Common myeloid progenitor, CD34-positive (primary cell): ENCODE measurements around the gene CSNK1E. TPM values are rescaled to one million over a fixed set of nuclear protein-coding genes. Genes with fewer than 3 reads are reported as not detected.
"Not testable (repeated sequence)": the region's sequence is repeated elsewhere in the genome, so short reads cannot be mapped to it uniquely, and the experiment has no call there.

Experiments
- CTCF ChIA-PET: fragments of 350-600 bp; sonication (Branson Sonifier 250); formaldehyde crosslinking; loops from one replicate; lab custom pipeline; 2021; ENCODE audit warnings: antibody characterized with exemption; lab: Charles Lee
- POLR2A ChIA-PET: fragments of 350-600 bp; sonication (Branson Sonifier 250); formaldehyde crosslinking; loops from one replicate; lab custom pipeline; 2021; ENCODE audit warnings: antibody characterized with exemption; lab: Charles Lee
- DNase-seq, 3 donors: peaks; one replicate each; pipeline versions ENCODE4 v3.0.0 to v3.0.0-alpha.2; 2013
- H3K27ac ChIP-seq, 2 experiments: 1 replicate in 1 of 2; 2 replicates in 1 of 2; pipeline ENCODE4 v1.7.0; 2013; ENCODE audit warnings: inconsistent platforms in 2 of 2, low read length in 2 of 2, mild to moderate bottlenecking in 2 of 2, low read depth in 1 of 2, moderate library complexity in 1 of 2; ENCODE audit not compliant: severe bottlenecking in 2 of 2, insufficient read depth in 1 of 2, poor library complexity in 1 of 2
- H3K27me3 ChIP-seq, 5 experiments: replicated peaks in 2 of 5; 1 replicate in 3 of 5; 2 replicates in 2 of 5; pipeline versions ENCODE4 v1.6.1 to v1.7.0; 2013; ENCODE audit warnings: low read length in 4 of 5, mild to moderate bottlenecking in 2 of 5, moderate library complexity in 2 of 5, inconsistent platforms in 1 of 5; ENCODE audit not compliant: insufficient read depth in 5 of 5, control insufficient read depth in 4 of 5
- H3K36me3 ChIP-seq, 4 experiments: 1 replicate in 2 of 4; 2 replicates in 2 of 4; pipeline versions ENCODE4 v1.6.1 to v1.7.0; 2013; ENCODE audit warnings: low read length in 3 of 4, control low read depth in 1 of 4, mild to moderate bottlenecking in 1 of 4; ENCODE audit not compliant: control insufficient read depth in 4 of 4, insufficient read depth in 4 of 4
- H3K4me1 ChIP-seq, 4 experiments: 1 replicate in 3 of 4; 2 replicates in 1 of 4; pipeline versions ENCODE4 v1.6.1 to v1.7.1; 2013; ENCODE audit warnings: low read length in 3 of 4, mild to moderate bottlenecking in 3 of 4, control low read depth in 1 of 4, inconsistent platforms in 1 of 4, moderate library complexity in 1 of 4; ENCODE audit not compliant: control insufficient read depth in 4 of 4, insufficient read depth in 4 of 4; ENCODE audit errors: control extremely low read depth in 1 of 4
- H3K4me3 ChIP-seq, 7 experiments: 1 replicate in 4 of 7; 2 replicates in 3 of 7; pipeline versions ENCODE4 v1.5.1 to v1.7.0; 2013; ENCODE audit warnings: mild to moderate bottlenecking in 7 of 7, low read length in 6 of 7, moderate library complexity in 6 of 7, inconsistent platforms in 2 of 7, low read depth in 2 of 7, control low read depth in 1 of 7; ENCODE audit not compliant: insufficient read depth in 4 of 7, control insufficient read depth in 1 of 7; ENCODE audit errors: extremely low read depth in 1 of 7
- H3K9me3 ChIP-seq, 5 experiments: 1 replicate in 4 of 5; 2 replicates in 1 of 5; pipeline versions ENCODE4 v1.6.1 to v1.7.1; 2013; ENCODE audit warnings: low read length in 4 of 5, mild to moderate bottlenecking in 2 of 5, inconsistent platforms in 1 of 5, low read depth in 1 of 5, moderate library complexity in 1 of 5; ENCODE audit not compliant: control insufficient read depth in 4 of 5, insufficient read depth in 2 of 5; ENCODE audit errors: control extremely low read depth in 1 of 5
- WGBS: methylation state at CpG from one replicate; pipeline ENCODE4 v1.1.5; 2013; ENCODE audit not compliant: insufficient coverage; 5-methylcytosine and 5-hydroxymethylcytosine counted together
- polyA plus RNA-seq: library from polyadenylated mRNA; unstranded; fragments of 120-200 nt; gene quantifications from one replicate; pipeline ENCODE4 v1.2.1, GENCODE V29; 2013

CSNK1E gene
- polyA plus RNA-seq: 79.2 TPM

DNA sequence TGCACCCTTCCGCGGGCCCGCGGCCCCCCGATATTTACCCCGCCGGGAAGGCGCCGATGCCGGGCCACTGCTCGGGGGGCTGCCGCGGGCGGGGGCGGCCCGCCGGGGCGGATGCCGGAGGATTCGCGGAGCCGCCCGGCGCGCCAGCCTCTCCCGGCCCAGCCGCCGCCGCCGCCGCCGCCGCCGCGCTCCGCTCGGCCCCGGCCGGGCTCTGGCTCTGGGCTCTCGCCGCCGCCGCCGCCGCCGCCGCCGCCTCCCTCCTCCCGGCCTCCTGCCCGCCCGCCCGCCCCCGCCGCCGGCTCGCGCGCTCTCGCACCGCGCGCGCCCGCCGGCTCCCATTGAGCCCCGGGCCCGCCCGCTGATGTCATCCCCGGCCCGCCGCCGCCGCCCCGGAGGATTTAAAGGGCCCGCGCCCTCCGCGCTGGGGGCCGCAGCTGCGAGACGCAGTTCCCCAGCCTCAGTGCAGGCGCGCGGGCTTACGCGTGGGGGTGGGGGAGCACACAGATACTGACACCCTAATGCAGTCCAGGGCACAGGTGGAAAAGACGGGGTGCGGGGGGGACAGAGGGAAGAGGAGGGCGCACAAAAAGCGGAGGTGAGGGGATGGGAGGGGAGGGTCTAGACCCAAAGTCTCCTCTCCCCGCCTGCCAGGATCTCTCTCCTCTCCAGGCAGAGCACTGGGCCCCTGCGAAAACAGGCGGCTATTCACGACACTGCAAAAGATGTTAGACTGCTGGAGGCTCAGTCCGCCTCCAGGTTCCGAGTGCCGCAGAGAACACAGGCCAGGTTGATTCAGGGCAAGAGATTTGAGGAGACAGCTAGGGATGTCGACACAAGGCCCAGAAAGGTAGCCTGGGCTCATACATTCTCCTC lies at the start of gene CSNK1E:
Gene CSNK1E (minus strand): TSS at position 312 of the 873 bp plus-strand sequence. CDS start 3,276 bp downstream, outside the sequence.
- Histone ChIP-seq H3K27me3 (no peaks in the 10 kb centered on the region), H3K27ac (peak within 1 kb of the TSS; percentile 77 to 84), H3K4me3 (peak within 1 kb of the TSS; percentile 61 to 86 (median 80)), H3K36me3 (peaks cover 0 to 13% (median 8%) of the 10 kb centered on the region in 4 experiments), H3K9me3 (no peaks in the 10 kb centered on the region), H3K4me1 (peaks cover 6 to 50% (median 45%) of the 10 kb centered on the region in 4 experiments)
- DNase-seq: peak; percentile 41 to 80 (median 64)
- ChIA-PET POLR2A (interaction anchor here (1.1 to 1.2 kb wide), 2 partner anchors 15 to 57 kb away, joined by 3 to 6 read pairs; no protein-coding TSS in a partner anchor), CTCF (interaction anchor here (1.2 to 1.8 kb wide), 2 partner anchors 11 to 15 kb away, joined by 4 to 5 read pairs; no protein-coding TSS in a partner anchor)
- WGBS: 5% methylated on average over 36 of the region's 98 CpGs

GRCh38 chr22:38365829-38366228 lies 48.6 kb upstream of the CSNK1E start:
- H3K36me3 ChIP-seq, DNase-seq, H3K27ac ChIP-seq, H3K27me3 ChIP-seq, CTCF ChIA-PET, POLR2A ChIA-PET, H3K9me3 ChIP-seq, H3K4me3 ChIP-seq, H3K4me1 ChIP-seq: not testable (repeated sequence)
- WGBS: no CpG with 5 or more reads among the region's 3 CpGs

DNA sequence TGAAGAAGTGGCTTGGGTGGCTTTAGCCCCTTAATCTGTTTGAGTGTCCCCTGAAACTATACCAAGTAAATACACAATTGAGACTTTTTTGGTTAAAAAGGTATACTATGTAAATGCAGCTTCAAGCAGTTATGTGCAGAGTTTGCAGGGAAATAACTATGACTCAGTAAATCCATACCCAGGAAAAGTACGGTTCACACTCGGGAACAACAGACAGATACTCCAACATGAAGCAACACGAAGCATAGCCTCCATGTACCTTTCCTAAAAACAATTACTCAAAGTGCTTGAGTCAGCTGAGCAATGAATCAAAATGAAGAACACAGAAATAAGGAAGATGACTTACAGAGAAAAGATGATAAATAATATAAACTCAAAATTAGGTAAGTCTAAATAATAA lies 47.9 kb upstream of the CSNK1E start:
- H3K36me3 ChIP-seq, H3K4me1 ChIP-seq, POLR2A ChIA-PET, H3K27ac ChIP-seq, H3K4me3 ChIP-seq, H3K27me3 ChIP-seq, DNase-seq, H3K9me3 ChIP-seq: not testable (repeated sequence)
- CTCF ChIA-PET: interaction anchor here (0.6 kb wide), 1 partner anchor 159 kb away, joined by 3 read pairs; no protein-coding TSS in a partner anchor
- WGBS: no CpG with 5 or more reads among the region's 3 CpGs

DNA sequence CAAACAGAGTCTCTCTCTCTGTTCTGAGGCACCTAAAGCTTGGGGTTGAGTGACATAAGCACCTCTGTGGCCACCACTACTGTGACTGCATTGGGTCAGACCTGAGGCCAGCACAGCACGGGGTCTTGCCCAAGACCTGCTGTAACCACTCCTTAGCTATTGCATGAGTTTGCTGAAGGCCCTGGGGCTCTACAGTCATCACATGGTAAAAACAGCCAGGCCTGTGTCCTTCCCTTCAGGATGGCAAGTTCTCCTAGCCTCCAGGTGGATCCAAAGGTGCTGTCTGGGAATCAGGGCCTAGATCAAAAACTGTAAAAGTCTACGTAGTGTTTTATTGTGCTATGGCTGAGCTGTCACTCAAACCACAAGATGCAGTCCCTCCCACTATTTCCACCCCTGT lies 43.3 kb upstream of the CSNK1E start:
- H3K9me3 ChIP-seq, H3K4me3 ChIP-seq, DNase-seq, POLR2A ChIA-PET, H3K27me3 ChIP-seq, CTCF ChIA-PET, H3K36me3 ChIP-seq, H3K4me1 ChIP-seq, H3K27ac ChIP-seq: not testable (repeated sequence)
- WGBS: 100% methylated on average over 1 of the region's 2 CpGs

DNA sequence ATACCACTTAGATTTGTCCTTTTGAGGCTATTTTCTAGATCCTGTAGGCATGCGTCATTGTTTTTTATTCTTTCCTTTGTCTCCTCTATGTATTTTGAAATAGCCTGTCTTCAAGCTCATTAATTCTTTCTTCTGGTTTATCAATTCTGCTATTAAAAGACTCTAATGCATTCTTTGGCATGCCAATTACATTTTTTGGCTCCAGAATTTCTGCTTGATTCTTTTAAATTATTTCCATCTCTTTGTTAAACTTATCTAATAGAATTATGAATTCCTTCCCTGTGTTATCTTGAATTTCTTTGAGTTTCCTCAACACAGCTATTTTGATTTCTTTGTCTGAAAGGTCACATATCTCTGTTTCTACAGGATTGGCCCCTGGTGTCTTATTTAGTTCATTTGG lies 42.6 kb upstream of the CSNK1E start:
- H3K36me3 ChIP-seq, H3K4me1 ChIP-seq, H3K4me3 ChIP-seq, H3K27ac ChIP-seq, CTCF ChIA-PET, H3K9me3 ChIP-seq, DNase-seq, POLR2A ChIA-PET, H3K27me3 ChIP-seq: not testable (repeated sequence)
- WGBS: no CpG with 5 or more reads among the region's 1 CpG

DNA sequence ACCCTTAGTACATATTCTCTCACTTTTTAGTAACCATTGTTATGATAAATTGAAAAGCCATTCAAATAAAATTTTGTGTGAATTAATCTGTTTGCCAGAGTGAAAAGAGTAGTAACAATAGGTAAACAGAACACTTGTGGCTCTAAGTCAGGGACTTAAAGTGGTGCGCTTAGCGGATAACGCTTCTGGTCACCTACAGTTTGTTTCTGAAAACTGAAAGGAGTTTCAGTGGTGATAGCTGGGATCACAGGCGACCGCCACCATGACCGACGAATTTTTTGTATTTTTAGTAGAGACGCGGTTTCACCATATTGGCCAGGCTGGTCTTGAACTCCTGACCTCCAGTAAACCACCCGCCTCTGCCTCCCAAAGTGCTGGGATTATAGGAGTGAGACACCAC lies 40.7 kb upstream of the CSNK1E start:
- H3K27ac ChIP-seq, H3K4me1 ChIP-seq, CTCF ChIA-PET, POLR2A ChIA-PET, H3K4me3 ChIP-seq, H3K36me3 ChIP-seq, H3K27me3 ChIP-seq, H3K9me3 ChIP-seq: not testable (repeated sequence)
- 92% methylated on average over 9 of the region's 10 CpGs for WGBS
- peak in 2 of 3 donors; percentile 21 to 40 for DNase-seq

GRCh38 chr22:38355275-38355674 lies 38.0 kb upstream of the CSNK1E start:
- Histone ChIP-seq H3K27ac (no peak overlapping the region), H3K4me3 (no peak overlapping the region), H3K9me3 (no peaks in the 10 kb centered on the region), H3K36me3 (peaks cover 0 to 7% (median 3%) of the 10 kb centered on the region in 4 experiments), H3K4me1 (no peaks in the 10 kb centered on the region), H3K27me3 (no peaks in the 10 kb centered on the region)
- POLR2A ChIA-PET: no interaction called here
- WGBS: 99% methylated on average over 14 of the region's 14 CpGs
- no peak for DNase-seq
- CTCF ChIA-PET: interaction anchor here (1.1 to 1.3 kb wide), 3 partner anchors 55 to 303 kb away, joined by 3 to 4 read pairs (median 3); no protein-coding TSS in a partner anchor
